Kidney (tissue), 11 donors: Measurements from ENCODE around the gene PKD1. TPM values are rescaled to one million over a fixed set of nuclear protein-coding genes. Genes with fewer than 3 reads are reported as not detected.
"Not testable (repeated sequence)": the region's sequence is repeated elsewhere in the genome, so short reads cannot be mapped to it uniquely, and the experiment has no call there.

Experiments used
- DNase-seq, 5 donors: peaks; one replicate each; pipeline ENCODE4 v3.0.0-alpha.2; 2013 to 2020
- FAIRE-seq: peaks from 2 replicates; lab custom pipeline; 2012; peaks lifted over from hg19 to GRCh38; lab: Jason Lieb, UNC
- H3K27ac ChIP-seq, 2 donors: one replicate each; pipeline ENCODE4 v1.7.0; 2013; ENCODE audit warnings: low read depth in 2 of 2, low read length in 2 of 2, inconsistent platforms in 1 of 2
- H3K27me3 ChIP-seq: one replicate; pipeline ENCODE4 v1.7.1; 2013; ENCODE audit warnings: low read length, inconsistent platforms; ENCODE audit not compliant: control insufficient read depth, insufficient read depth
- H3K36me3 ChIP-seq, 3 donors: one replicate each; pipeline versions ENCODE4 v1.7.0 to v1.7.1; 2013; ENCODE audit warnings: low read length in 3 of 3, control low read depth in 1 of 3, inconsistent platforms in 1 of 3; ENCODE audit not compliant: insufficient read depth in 3 of 3, control insufficient read depth in 2 of 3
- H3K4me1 ChIP-seq, 3 donors: one replicate each; pipeline versions ENCODE4 v1.7.0 to v1.7.1; 2013; ENCODE audit warnings: low read length in 3 of 3, inconsistent platforms in 1 of 3, low read depth in 1 of 3; ENCODE audit not compliant: control insufficient read depth in 2 of 3, insufficient read depth in 2 of 3
- H3K4me3 ChIP-seq, 3 donors: one replicate each; pipeline versions ENCODE4 v1.7.0 to v1.8.1; 2013; ENCODE audit warnings: low read length in 3 of 3, control low read depth in 1 of 3, inconsistent platforms in 1 of 3
- H3K9ac ChIP-seq, 3 donors: one replicate each; pipeline versions ENCODE4 v1.7.0 to v1.7.1; 2013; ENCODE audit warnings: low read length in 3 of 3, control low read depth in 1 of 3, inconsistent platforms in 1 of 3
- H3K9me3 ChIP-seq, 3 donors: one replicate each; pipeline versions ENCODE4 v1.7.0 to v1.7.1; 2013; ENCODE audit warnings: low read length in 3 of 3, control low read depth in 1 of 3, inconsistent platforms in 1 of 3; ENCODE audit not compliant: control insufficient read depth in 2 of 3, insufficient read depth in 1 of 3
- intact Hi-C: fragments of 100-400 bp; cut with DNase I; formaldehyde crosslinking; loops from one replicate; pipeline ENCODE4 v1.11.1; 2022
- polyA plus RNA-seq: library from polyadenylated mRNA; stranded (reverse); fragments of 350-450 nt; fragmentation: Illumina TruSeq; extraction: RNeasy Lipid Tissue Mini Kit (QIAGEN cat#74804); gene quantifications from one replicate; pipeline ENCODE4 v1.2.3, GENCODE V29; 2014; ENCODE audit warnings: low read depth, low replicate concordance; ENCODE audit not compliant: insufficient read depth
- total RNA-seq: library from RNA; stranded (reverse); fragmentation: NEBNext Ultra II Directional; extraction: Animal tissue kit (Norgen Biotek cat#: 25700); gene quantifications from one replicate; pipeline ENCODE4 v1.2.1, GENCODE V29; 2021
- donor health status: control.
- donor health status: control.
- donor health status: DM: yes; HTN: yes; CAD: no.
- donor health status: Normal renal cell carcinoma (clear cell type).

PKD1 gene
- total and polyA plus RNA-seq, 2 donors from 2014 or later: 16.2 to 88.3 TPM

- DNase-seq: peak in 1 of 5 donors; percentile 68
- H3K9me3 ChIP-seq, H3K9ac ChIP-seq, FAIRE-seq, intact Hi-C loops, H3K4me3 ChIP-seq, H3K36me3 ChIP-seq, H3K27me3 ChIP-seq: not testable (repeated sequence)
- Histone ChIP-seq H3K4me1 (peaks cover 0 to 18% (median 0%) of the 10 kb centered on the region in 3 donors), H3K27ac (peak overlapping the region in 1 of 2 donors; percentile 22)
These were observed 9.4 kb downstream of the PKD1 start for GRCh38 chr16:2126161-2126743.

- H3K27ac ChIP-seq: peak overlapping the region; percentile 76 to 85
- DNase-seq: peak in 2 of 5 donors; percentile 75 to 76
- H3K9ac ChIP-seq: peak overlapping the region in 1 of 3 donors; percentile 26
- intact Hi-C loops, FAIRE-seq, H3K9me3 ChIP-seq, H3K4me3 ChIP-seq, H3K27me3 ChIP-seq, H3K36me3 ChIP-seq: not testable (repeated sequence)
- peaks cover 0 to 18% (median 0%) of the 10 kb centered on the region in 3 donors for H3K4me1 ChIP-seq
These were observed 10.1 kb downstream of the PKD1 start for GRCh38 chr16:2125609-2126008.

- FAIRE-seq, H3K9me3 ChIP-seq, H3K27me3 ChIP-seq, intact Hi-C loops, H3K36me3 ChIP-seq, H3K4me3 ChIP-seq: not testable (repeated sequence)
- H3K4me1 ChIP-seq: peaks cover 0 to 18% (median 0%) of the 10 kb centered on the region in 3 donors
- DNase-seq: peak; percentile 75 to 86 (median 85)
- H3K27ac ChIP-seq: peak overlapping the region; percentile 76 to 85
- H3K9ac ChIP-seq: peak overlapping the region in 1 of 3 donors; percentile 26
These were observed 10.8 kb downstream of the PKD1 start for GRCh38 chr16:2124694-2125444.

GRCh38 chr16:2124377-2124693, 11.4 kb downstream of the PKD1 start:
- H3K9ac ChIP-seq, FAIRE-seq, H3K9me3 ChIP-seq, H3K36me3 ChIP-seq, H3K27me3 ChIP-seq, H3K4me3 ChIP-seq, intact Hi-C loops: not testable (repeated sequence)
- H3K27ac ChIP-seq: peak overlapping the region; percentile 76 to 80
- DNase-seq: peak in 2 of 5 donors; percentile 14 to 61
- H3K4me1 ChIP-seq: peaks cover 0 to 18% (median 0%) of the 10 kb centered on the region in 3 donors

- FAIRE-seq, H3K9me3 ChIP-seq, H3K4me3 ChIP-seq, intact Hi-C loops, H3K9ac ChIP-seq, H3K27me3 ChIP-seq, H3K36me3 ChIP-seq: not testable (repeated sequence)
- DNase-seq: peak in 1 of 5 donors; percentile 76
- Histone ChIP-seq H3K4me1 (peaks cover 0 to 18% (median 0%) of the 10 kb centered on the region in 3 donors), H3K27ac (peak overlapping the region; percentile 47 to 76)
These were observed 11.9 kb downstream of the PKD1 start for GRCh38 chr16:2123706-2124376.

GRCh38 chr16:2122934-2123683, 12.6 kb downstream of the PKD1 start:
- H3K36me3 ChIP-seq, H3K27ac ChIP-seq, FAIRE-seq, H3K9me3 ChIP-seq, intact Hi-C loops, H3K27me3 ChIP-seq, H3K9ac ChIP-seq, H3K4me3 ChIP-seq: not testable (repeated sequence)
- DNase-seq: peak in 1 of 5 donors; percentile 46
- peaks cover 0 to 16% (median 0%) of the 10 kb centered on the region in 3 donors for H3K4me1 ChIP-seq
